PC-9 (cell line): ENCODE results near the gene BRPF3. TPM values are rescaled to one million over a fixed set of nuclear protein-coding genes. Genes with fewer than 3 reads are reported as not detected.

Source experiments
- BruUV-seq: library from RNA; stranded (reverse); fragments of 400-500 nt; replicated peaks from 2 replicates; lab custom pipeline; 2021; lab: Mats Ljungman, UMichigan
- CTCF ChIA-PET: fragments of 300-600 bp; sonication (Branson Sonifier 250); formaldehyde crosslinking; loops from one replicate; lab custom pipeline; 2022; ENCODE audit warnings: antibody characterized with exemption; lab: Charles Lee
- POLR2A ChIA-PET: fragments of 300-600 bp; sonication (Branson Sonifier 250); formaldehyde crosslinking; loops from one replicate; lab custom pipeline; 2022; ENCODE audit warnings: antibody characterized with exemption; ENCODE audit not compliant: unreplicated experiment; lab: Charles Lee
- DNase-seq, 2 experiments: peaks; one replicate each; pipeline versions ENCODE4 v3.0.0 to v3.0.0-alpha.2; 2015 to 2022; ENCODE audit warnings: mixed read lengths in 1 of 2
- H2AFZ ChIP-seq: fragments of 200-600 bp; sonication (generic); 2 replicates; pipeline ENCODE4 v1.8.1; 2017; ENCODE audit warnings: antibody characterized with exemption
- H3F3A ChIP-seq: fragments of 200-600 bp; sonication (generic); 2 replicates; pipeline ENCODE4 v1.8.1; 2017; ENCODE audit warnings: antibody characterized with exemption, mild to moderate bottlenecking, low read depth; ENCODE audit not compliant: insufficient read depth
- H3K27ac ChIP-seq: fragments of 200-600 bp; sonication (generic); 2 replicates; pipeline ENCODE4 v1.6.1; 2016; ENCODE audit warnings: mixed run types
- H3K27me3 ChIP-seq: fragments of 200-600 bp; sonication (generic); 2 replicates; pipeline ENCODE4 v1.6.1; 2016; ENCODE audit warnings: low read depth, mixed run types; ENCODE audit not compliant: insufficient read depth
- H3K36me3 ChIP-seq: fragments of 200-600 bp; sonication (generic); 2 replicates; pipeline ENCODE4 v1.6.1; 2016; ENCODE audit warnings: low read depth, mixed run types
- H3K4me1 ChIP-seq: fragments of 200-600 bp; sonication (generic); replicated peaks from 2 replicates; pipeline ENCODE4 v1.6.1; 2016; ENCODE audit warnings: mixed run types; ENCODE audit not compliant: insufficient read depth
- H3K4me2 ChIP-seq: fragments of 200-600 bp; sonication (generic); 2 replicates; pipeline ENCODE4 v1.6.1; 2017; ENCODE audit warnings: mixed run types
- H3K4me3 ChIP-seq: fragments of 200-600 bp; sonication (generic); 2 replicates; pipeline ENCODE4 v1.6.1; 2016; ENCODE audit warnings: mixed run types
- H3K79me2 ChIP-seq: fragments of 200-600 bp; sonication (generic); 2 replicates; pipeline ENCODE4 v1.6.1; 2017; ENCODE audit warnings: low read depth, mixed run types
- H3K9me2 ChIP-seq: fragments of 200-600 bp; sonication (generic); 2 replicates; pipeline ENCODE4 v1.8.1; 2017; ENCODE audit warnings: mild to moderate bottlenecking; ENCODE audit not compliant: insufficient read depth
- H3K9me3 ChIP-seq: fragments of 200-600 bp; sonication (generic); 2 replicates; pipeline ENCODE4 v1.8.1; 2016; ENCODE audit warnings: low read depth; ENCODE audit not compliant: insufficient read depth
- H4K20me1 ChIP-seq: fragments of 200-600 bp; sonication (generic); 2 replicates; pipeline ENCODE4 v1.8.1; 2017; ENCODE audit not compliant: insufficient read depth
- EZH2 ChIP-seq: fragments of 200-600 bp; sonication (generic); IDR thresholded peaks from 2 replicates; pipeline ENCODE4 v1.8.0; 2017; ENCODE audit warnings: antibody characterized with exemption, low read depth
- intact Hi-C: fragments of 100-400 bp; cut with micrococcal nuclease; formaldehyde crosslinking; loops from one replicate; pipeline ENCODE4 v1.10.0; 2022; ENCODE audit not compliant: unreplicated experiment
- total RNA-seq: library from RNA; stranded (reverse); gene quantifications from 2 replicates; pipeline ENCODE4 v1.2.3, GENCODE V29; 2021
- TF ChIP-seq, protein P1 (sequence below): fragments of 200-600 bp; sonication (generic); conservative IDR thresholded peaks from 2 replicates; pipeline ENCODE4 v1.6.1; 2017; ENCODE audit warnings: mixed run types, antibody characterized with exemption, mild to moderate bottlenecking, moderate library complexity

BRPF3 gene
- total RNA-seq, 1 experiment from 2014 or later: 32.3 TPM

DNA sequence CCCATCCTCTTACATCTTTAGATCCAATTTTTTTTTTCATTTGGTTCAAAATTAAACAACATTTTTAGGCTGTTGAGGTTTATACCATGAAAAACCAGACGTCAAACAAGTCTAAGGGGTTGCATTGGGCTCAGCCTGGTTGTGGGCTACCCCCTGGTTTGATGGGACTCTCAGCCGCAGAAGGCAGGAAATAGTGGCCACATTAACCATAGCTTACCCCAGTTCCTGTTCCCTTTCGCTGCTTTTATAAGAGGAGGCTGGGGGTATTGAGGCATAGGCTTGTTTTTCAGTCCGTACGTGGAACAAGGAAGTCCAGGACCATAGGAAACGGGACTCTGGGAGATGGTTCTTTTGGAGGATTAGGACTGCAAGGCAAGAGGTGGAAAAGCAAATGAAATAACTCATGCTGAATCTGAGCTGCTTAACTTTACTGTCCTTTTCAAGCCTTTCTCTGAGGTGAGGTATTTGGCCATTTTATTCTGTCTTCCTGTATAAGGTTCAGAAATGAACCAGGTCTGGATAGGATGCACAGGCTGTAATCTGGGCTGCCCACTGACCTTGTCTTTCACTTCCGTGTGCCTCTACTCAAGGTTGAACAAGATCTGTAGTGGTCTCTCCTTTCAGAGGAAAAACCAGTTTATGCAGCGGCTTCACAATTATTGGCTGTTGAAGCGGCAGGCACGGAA lies 7.7 kb downstream of the BRPF3 start:
- ChIA-PET CTCF (no interaction called here), POLR2A (no interaction called here)
- no peak for DNase-seq
- Histone ChIP-seq H3K9me3 (no peaks in the 10 kb centered on the region), H3K27me3 (no peaks in the 10 kb centered on the region), H3K4me1 (no peaks in the 10 kb centered on the region; the same call in 1 of the 2 replicates), H3K4me3 (no peak overlapping the region), H3K9me2 (no peaks in the 10 kb centered on the region), H3K4me2 (no peak overlapping the region), H3K27ac (no peak overlapping the region), H3F3A (no peaks in the 10 kb centered on the region), H2AFZ (no peak overlapping the region), H3K79me2 (peaks cover 59% of the 10 kb centered on the region), H3K36me3 (peaks cover 51% of the 10 kb centered on the region), H4K20me1 (peaks cover 46% of the 10 kb centered on the region)
- no TSS peak for BruUV-seq
- intact Hi-C loops: no loop called here
- TF ChIP-seq EZH2: no peak
- TF ChIP-seq, protein P1, sequence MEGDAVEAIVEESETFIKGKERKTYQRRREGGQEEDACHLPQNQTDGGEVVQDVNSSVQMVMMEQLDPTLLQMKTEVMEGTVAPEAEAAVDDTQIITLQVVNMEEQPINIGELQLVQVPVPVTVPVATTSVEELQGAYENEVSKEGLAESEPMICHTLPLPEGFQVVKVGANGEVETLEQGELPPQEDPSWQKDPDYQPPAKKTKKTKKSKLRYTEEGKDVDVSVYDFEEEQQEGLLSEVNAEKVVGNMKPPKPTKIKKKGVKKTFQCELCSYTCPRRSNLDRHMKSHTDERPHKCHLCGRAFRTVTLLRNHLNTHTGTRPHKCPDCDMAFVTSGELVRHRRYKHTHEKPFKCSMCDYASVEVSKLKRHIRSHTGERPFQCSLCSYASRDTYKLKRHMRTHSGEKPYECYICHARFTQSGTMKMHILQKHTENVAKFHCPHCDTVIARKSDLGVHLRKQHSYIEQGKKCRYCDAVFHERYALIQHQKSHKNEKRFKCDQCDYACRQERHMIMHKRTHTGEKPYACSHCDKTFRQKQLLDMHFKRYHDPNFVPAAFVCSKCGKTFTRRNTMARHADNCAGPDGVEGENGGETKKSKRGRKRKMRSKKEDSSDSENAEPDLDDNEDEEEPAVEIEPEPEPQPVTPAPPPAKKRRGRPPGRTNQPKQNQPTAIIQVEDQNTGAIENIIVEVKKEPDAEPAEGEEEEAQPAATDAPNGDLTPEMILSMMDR: no peak

GRCh38 chr6:36207155-36207554 lies 10.6 kb downstream of the BRPF3 start:
- TF ChIP-seq, protein P1: no peak
- no peak for TF ChIP-seq EZH2
- Histone ChIP-seq H3K27ac (no peak overlapping the region), H4K20me1 (peaks cover 22% of the 10 kb centered on the region), H3K4me1 (no peaks in the 10 kb centered on the region), H3K4me3 (no peak overlapping the region), H2AFZ (no peak overlapping the region), H3K27me3 (no peaks in the 10 kb centered on the region), H3F3A (no peaks in the 10 kb centered on the region), H3K4me2 (no peak overlapping the region), H3K36me3 (peaks cover 53% of the 10 kb centered on the region), H3K79me2 (peaks cover 30% of the 10 kb centered on the region), H3K9me3 (no peaks in the 10 kb centered on the region), H3K9me2 (no peaks in the 10 kb centered on the region)
- no peak for DNase-seq
- no TSS peak for BruUV-seq
- ChIA-PET CTCF (no interaction called here), POLR2A (no interaction called here)
- intact Hi-C loops: no loop called here

- ChIA-PET POLR2A (no interaction called here), CTCF (no interaction called here)
- no peaks in the 10 kb centered on the region for H3K9me2 ChIP-seq
- H3K27me3 ChIP-seq: no peaks in the 10 kb centered on the region
- TF ChIP-seq, protein P1: no peak
- no peak for TF ChIP-seq EZH2
- no peak for DNase-seq
- no peak overlapping the region for H2AFZ ChIP-seq
- no peak overlapping the region for H3K4me2 ChIP-seq
- BruUV-seq: no TSS peak
- no peak overlapping the region for H3K27ac ChIP-seq
- H3F3A ChIP-seq: no peaks in the 10 kb centered on the region
- peaks cover 10% of the 10 kb centered on the region for H4K20me1 ChIP-seq
- no peaks in the 10 kb centered on the region for H3K4me1 ChIP-seq
- peaks cover 62% of the 10 kb centered on the region for H3K36me3 ChIP-seq
- intact Hi-C loops: no loop called here
- peaks cover 6% of the 10 kb centered on the region for H3K79me2 ChIP-seq
- no peak overlapping the region for H3K4me3 ChIP-seq
- H3K9me3 ChIP-seq: no peaks in the 10 kb centered on the region
Measured at GRCh38 chr6:36209606-36210005, 13.1 kb downstream of the BRPF3 start.
